GM12892 (cell line): ENCODE measurements around the gene TAF1C.

ENCODE experiments used
- DNase-seq: peaks from one replicate; pipeline ENCODE4 v3.0.0; 2011; ENCODE audit not compliant: insufficient read length
- FAIRE-seq: peaks from 2 replicates; lab custom pipeline; 2011; peaks lifted over from hg19 to GRCh38; lab: Jason Lieb, UNC
- POLR2A ChIP-seq: IDR thresholded peaks from 2 replicates; pipeline ENCODE4 v1.6.1; 2011; ENCODE audit warnings: low read depth, low read length, control low read depth
- POLR2AphosphoS5 ChIP-seq: IDR thresholded peaks from 2 replicates; pipeline ENCODE4 v1.6.1; 2011; ENCODE audit warnings: low read depth, low read length, control low read depth
- TAF1 ChIP-seq: IDR thresholded peaks from 2 replicates; pipeline ENCODE4 v1.6.1; 2011; ENCODE audit warnings: low read depth, mild to moderate bottlenecking, control low read depth, low read length, borderline replicate concordance

Gene TAF1C

GRCh38 chr16:84139628-84140258 is 47.1 kb downstream of the TAF1C start:
- DNase-seq (no peak), FAIRE-seq (no peak)
- TF ChIP-seq POLR2AphosphoS5 (no peak), TAF1 (no peak), POLR2A (no peak)

GRCh38 chr16:84138824-84139627 is 47.8 kb downstream of the TAF1C start:
- DNase-seq, result no peak

DNA sequence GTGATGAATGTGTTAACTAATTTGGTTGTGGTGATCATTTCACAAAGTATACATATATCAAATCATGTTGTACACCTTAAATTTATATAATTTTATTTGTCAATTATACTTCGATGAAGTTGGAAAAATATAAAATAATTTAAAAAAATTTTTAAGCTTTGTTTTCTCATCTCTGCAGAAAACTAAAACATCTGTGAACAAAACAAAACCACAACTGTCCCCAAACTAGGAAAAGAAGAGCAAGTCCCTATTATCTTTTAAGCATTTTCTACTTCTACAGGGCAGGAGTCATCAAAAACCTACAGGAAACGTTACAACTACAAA is 48.4 kb downstream of the TAF1C start:
- TF ChIP-seq TAF1, result no peak
- no peak for TF ChIP-seq POLR2AphosphoS5
- no peak for TF ChIP-seq POLR2A
- DNase-seq, result no peak
- FAIRE-seq, result no peak

More at GRCh38 chr16:84138824-84139627, 47.8 kb downstream of the TAF1C start:
- FAIRE-seq, result no peak
- no peak for TF ChIP-seq POLR2A
- no peak for TF ChIP-seq POLR2AphosphoS5
- TF ChIP-seq TAF1, result no peak

GRCh38 chr16:84137769-84138357 is 49.0 kb downstream of the TAF1C start:
- DNase-seq, result no peak
- TF ChIP-seq POLR2AphosphoS5 (no peak), TAF1 (no peak), POLR2A (no peak)
- no peak for FAIRE-seq

DNA sequence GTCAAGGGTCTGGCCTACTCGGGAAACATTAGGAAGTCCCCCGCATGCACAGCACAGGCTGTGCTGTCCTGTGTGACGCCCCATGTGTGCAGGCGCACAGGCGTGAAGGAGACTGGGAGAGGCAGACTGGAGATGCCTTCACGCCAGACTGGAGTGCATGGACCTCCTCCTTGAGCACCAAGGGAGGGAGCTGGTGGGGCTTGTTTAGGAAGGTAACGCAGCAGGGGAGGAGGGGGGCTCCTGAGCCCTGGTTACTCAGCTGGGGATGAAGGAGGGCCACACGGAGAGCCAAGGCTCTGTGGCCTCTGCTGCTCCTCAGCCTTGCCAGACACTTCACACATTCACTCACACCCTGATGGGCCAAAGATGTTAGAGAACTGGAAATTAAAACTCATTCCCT is 49.6 kb downstream of the TAF1C start:
- FAIRE-seq (no peak), DNase-seq (no peak)
- TF ChIP-seq TAF1 (no peak), POLR2AphosphoS5 (no peak), POLR2A (no peak)

DNA sequence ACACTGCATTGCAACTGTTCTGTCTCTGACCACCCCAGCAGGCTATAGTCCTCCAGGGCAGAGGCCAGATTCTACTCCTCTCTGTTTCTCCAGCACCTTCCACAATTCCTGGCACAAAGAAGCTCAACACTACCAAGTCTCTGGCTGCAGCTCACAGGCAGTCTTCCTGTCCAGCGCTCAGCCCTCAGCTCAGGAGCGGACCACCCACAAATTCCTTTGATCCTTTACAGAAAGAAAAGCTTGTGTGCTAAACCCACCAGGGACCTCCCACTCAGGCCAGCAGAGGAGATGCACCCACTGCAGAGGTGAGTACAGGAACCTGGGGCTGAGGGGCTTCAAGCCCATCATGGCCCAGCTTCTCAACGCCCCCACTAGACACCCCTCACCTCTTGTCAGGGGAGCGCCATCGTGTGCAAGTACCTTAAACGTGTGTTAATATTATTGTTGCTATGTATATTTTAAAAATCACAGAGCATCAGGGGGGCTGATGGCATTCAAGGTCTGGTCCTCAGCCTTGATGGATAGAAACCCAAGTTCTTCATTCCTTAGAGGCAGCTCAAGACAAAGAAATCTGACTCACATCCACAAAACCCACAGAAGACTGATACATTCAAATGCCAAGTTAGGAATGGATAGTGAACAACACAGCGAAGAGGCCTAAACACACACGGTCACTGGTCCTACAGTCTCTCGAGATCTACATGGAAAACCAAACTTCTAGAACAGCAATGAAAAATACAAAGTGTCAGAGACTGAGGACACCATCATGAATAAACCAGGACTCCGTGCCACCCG is 50.3 kb downstream of the TAF1C start:
- FAIRE-seq (no peak), DNase-seq (no peak)
- no peak for TF ChIP-seq TAF1
- no peak for TF ChIP-seq POLR2A
- TF ChIP-seq POLR2AphosphoS5, result no peak

DNA sequence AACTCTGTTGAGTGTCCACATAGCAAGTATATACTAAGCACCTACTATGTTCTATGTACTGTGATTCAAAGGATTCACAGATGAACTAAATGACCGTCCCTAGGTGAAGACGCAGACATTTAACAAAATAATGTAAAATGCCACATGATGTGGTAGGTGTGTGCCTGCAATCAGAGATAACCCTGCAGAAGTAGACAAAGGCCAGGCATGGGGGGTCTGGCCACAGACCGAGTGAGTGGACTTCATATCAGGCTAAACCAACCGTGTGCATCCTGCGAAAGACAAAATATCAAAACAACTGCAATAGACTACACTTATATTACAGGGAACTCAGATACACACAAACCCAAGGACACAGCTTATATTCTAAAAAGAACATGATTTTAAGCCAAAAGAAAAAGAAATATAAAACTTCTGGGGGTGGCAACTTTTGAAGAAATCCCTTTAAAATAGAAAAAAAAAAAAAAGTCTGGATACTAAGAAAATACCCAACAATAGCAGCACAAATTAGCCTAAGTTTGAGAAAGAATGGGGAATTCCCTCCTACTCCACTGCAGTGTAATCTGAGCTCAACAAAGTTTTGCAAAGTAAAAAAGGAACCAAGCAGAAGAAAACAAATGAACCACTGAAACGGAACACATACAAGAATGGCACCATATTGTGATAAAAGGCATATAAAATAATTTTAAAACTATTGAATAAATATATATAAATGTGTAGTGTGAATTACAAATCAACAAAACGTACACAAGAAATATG is 54.2 kb downstream of the TAF1C start:
- TF ChIP-seq TAF1 (no peak), POLR2A (no peak), POLR2AphosphoS5 (no peak)
- FAIRE-seq, result no peak

GRCh38 chr16:84131117-84131516 is 55.7 kb downstream of the TAF1C start:
- DNase-seq (no peak), FAIRE-seq (no peak)
- TF ChIP-seq POLR2AphosphoS5 (no peak), POLR2A (no peak)

More for the DNA sequence above, 54.2 kb downstream of the TAF1C start:
- no peak for DNase-seq
